NB4 (cell line): Measurements from ENCODE around the gene MEF2C.
A peak's percentile ranks its signal among the peaks of the same experiment; 100 is the strongest.

ENCODE experiments used
- DNase-seq: peaks from one replicate; pipeline ENCODE4 v3.0.0; 2010; ENCODE audit warnings: low read depth
- H3K4me3 ChIP-seq: one replicate; pipeline ENCODE4 v1.5.1; 2011; ENCODE audit warnings: mild to moderate bottlenecking, low read depth, low read length, moderate library complexity
- MYC ChIP-seq: IDR thresholded peaks from 2 replicates; pipeline ENCODE4 v1.6.1; 2011; ENCODE audit warnings: low read depth, low read length
- POLR2A ChIP-seq: IDR thresholded peaks from 2 replicates; pipeline ENCODE4 v1.6.1; 2011; ENCODE audit warnings: mild to moderate bottlenecking; ENCODE audit not compliant: insufficient read length; ENCODE audit errors: extremely low read depth
- TF ChIP-seq, protein P1 (sequence below): IDR thresholded peaks from 2 replicates; pipeline ENCODE4 v1.6.1; 2011; ENCODE audit warnings: low read depth, low read length
- TF ChIP-seq, protein P2 (sequence below): IDR thresholded peaks from one replicate; pipeline ENCODE4 v1.5.1; 2012; ENCODE audit warnings: low read depth, low read length

MEF2C gene

DNA sequence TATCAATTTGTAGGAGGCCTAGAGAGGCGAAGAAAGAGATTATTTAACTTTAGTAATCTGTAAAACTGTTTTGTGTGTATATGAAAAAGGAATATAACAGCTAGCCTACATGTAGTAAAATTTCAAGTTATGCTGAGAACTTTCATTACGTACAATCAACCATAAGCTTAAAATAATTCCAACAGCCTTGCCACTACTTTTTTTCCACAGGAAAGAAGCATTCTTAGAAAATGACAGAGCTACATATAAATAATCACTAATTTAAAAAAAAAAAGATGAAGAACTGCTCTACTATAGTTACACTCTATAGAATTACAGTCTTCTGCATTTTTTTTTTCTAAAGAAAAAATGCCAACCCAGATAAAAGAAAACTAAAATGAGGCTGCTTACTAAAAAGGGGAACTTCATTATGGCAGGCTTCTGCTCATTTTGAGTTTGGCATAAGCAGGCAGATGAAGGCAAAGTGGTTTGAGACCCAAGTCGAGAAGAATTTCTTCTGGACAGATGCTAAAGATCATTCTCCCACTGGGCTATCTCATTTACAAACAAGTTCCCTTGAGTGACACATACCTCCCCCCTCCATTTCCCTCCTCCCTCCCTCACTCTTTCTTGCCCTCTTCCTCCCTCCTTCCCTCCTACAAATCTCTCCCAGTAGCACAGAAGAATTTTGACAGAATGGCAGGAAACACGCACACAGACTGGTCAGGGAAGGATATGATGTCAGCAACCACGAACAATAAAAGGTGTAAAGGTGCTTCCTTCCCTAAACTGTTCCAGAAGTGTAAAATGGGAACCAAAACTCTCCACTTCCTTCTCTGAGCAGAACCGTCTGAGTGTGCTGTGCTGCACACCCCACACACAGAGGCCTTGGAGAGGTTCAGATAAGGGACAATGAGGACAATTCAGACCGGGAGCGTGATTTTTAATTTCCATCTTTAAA lies 56.1 kb downstream of the MEF2C start:
- TF ChIP-seq, protein P1, sequence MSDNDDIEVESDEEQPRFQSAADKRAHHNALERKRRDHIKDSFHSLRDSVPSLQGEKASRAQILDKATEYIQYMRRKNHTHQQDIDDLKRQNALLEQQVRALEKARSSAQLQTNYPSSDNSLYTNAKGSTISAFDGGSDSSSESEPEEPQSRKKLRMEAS: no peak
- TF ChIP-seq, protein P2, sequence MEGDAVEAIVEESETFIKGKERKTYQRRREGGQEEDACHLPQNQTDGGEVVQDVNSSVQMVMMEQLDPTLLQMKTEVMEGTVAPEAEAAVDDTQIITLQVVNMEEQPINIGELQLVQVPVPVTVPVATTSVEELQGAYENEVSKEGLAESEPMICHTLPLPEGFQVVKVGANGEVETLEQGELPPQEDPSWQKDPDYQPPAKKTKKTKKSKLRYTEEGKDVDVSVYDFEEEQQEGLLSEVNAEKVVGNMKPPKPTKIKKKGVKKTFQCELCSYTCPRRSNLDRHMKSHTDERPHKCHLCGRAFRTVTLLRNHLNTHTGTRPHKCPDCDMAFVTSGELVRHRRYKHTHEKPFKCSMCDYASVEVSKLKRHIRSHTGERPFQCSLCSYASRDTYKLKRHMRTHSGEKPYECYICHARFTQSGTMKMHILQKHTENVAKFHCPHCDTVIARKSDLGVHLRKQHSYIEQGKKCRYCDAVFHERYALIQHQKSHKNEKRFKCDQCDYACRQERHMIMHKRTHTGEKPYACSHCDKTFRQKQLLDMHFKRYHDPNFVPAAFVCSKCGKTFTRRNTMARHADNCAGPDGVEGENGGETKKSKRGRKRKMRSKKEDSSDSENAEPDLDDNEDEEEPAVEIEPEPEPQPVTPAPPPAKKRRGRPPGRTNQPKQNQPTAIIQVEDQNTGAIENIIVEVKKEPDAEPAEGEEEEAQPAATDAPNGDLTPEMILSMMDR: no peak
- TF ChIP-seq POLR2A: no peak
- TF ChIP-seq MYC: no peak
- DNase-seq: peak; percentile 79
- H3K4me3 ChIP-seq: no peak overlapping the region

- peak; percentile 4 for DNase-seq
- H3K4me3 ChIP-seq: no peak overlapping the region
- TF ChIP-seq POLR2A (no peak), MYC (no peak)
- TF ChIP-seq, protein P2: no peak
- TF ChIP-seq, protein P1: no peak
Measured at GRCh38 chr5:88825584-88826315, 57.2 kb downstream of the MEF2C start.

DNA sequence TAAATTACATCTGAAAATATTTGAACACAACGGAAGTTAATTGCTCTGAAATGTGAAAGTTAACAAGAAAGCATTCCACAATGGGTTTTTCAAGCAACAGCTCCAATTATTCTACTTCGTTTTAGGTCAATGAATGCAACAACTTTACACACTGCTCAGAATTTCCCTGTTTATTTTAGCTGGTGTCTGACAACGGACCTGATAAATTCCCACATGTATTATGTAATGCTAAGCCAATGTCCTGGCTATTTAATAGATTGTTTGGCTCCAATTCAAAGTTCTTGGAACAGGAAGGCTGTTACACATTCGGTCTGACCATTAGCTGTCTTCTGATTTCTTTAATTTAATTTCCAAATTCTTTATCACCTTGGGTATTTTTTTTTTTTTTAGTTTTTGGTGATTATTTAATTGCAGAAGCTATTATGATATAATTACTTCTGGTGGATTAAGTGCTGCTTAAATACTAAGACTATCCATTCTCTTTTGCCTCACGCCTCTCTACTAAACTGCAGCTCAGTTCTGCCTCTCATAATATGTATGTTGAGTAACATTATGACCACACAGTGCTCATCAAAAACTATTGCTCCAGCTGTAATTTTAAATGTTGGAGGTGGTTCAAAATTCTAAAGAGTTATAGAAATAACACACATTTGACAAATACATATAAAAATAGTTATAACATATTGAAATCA lies 57.9 kb downstream of the MEF2C start:
- H3K4me3 ChIP-seq: no peak overlapping the region
- TF ChIP-seq, protein P2: no peak
- TF ChIP-seq, protein P1: no peak
- TF ChIP-seq MYC (no peak), POLR2A (no peak)
- DNase-seq: peak; percentile 14

DNA sequence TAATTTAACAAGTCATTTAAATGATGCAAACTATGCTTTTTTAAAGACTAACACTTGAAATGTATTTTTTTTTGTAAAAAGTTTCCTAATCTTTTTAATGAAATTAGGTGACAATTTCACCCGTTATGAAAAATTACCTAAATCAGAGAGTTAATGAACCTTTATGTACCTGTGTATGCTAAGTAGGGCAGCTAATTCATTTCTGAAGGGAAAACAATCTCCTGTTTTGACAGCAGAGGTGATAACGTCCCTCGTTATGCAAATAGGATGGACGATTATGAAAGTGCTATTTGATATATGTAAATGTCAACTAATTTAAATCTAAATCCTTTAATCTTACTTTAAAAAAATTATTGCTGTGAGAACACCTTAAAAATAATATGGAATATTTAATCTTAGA lies 58.8 kb downstream of the MEF2C start:
- TF ChIP-seq POLR2A (no peak), MYC (no peak)
- TF ChIP-seq, protein P2: no peak
- TF ChIP-seq, protein P1: no peak
- H3K4me3 ChIP-seq: no peak overlapping the region

DNA sequence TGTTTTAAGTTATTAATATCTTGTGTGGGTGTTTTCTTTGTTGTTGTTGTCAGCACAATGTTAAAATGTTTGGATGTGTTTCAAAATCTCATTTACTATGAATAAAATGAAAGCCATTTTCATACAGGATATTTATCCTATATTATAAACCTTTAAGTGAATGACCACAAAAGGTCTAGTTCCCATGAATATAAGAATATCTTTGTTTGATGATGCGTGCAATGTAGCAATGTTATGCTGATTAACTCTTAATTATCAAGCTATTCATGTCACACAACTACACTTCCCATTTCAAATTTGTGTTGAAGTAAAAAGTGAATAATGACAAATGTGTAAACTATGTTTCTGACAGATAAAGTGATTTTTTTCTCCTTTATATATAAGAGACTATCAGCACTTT lies 59.8 kb downstream of the MEF2C start:
- TF ChIP-seq, protein P2: no peak
- TF ChIP-seq POLR2A (no peak), MYC (no peak)
- TF ChIP-seq, protein P1: no peak
- no peak for DNase-seq
- no peak overlapping the region for H3K4me3 ChIP-seq

More for the DNA sequence above, 58.8 kb downstream of the MEF2C start:
- no peak for DNase-seq
